NK-92 (cell line): Measurements from ENCODE around the gene PSMB3.

Experiments used
- DNase-seq: peaks from one replicate; lab custom pipeline; 2025; ENCODE audit not compliant: unreplicated experiment; lab: John Stamatoyannopoulos, UW

The PSMB3 gene

GRCh38 chr17:38794221-38794620 is 41.7 kb downstream of the PSMB3 start:
- DNase-seq = no peak

DNA sequence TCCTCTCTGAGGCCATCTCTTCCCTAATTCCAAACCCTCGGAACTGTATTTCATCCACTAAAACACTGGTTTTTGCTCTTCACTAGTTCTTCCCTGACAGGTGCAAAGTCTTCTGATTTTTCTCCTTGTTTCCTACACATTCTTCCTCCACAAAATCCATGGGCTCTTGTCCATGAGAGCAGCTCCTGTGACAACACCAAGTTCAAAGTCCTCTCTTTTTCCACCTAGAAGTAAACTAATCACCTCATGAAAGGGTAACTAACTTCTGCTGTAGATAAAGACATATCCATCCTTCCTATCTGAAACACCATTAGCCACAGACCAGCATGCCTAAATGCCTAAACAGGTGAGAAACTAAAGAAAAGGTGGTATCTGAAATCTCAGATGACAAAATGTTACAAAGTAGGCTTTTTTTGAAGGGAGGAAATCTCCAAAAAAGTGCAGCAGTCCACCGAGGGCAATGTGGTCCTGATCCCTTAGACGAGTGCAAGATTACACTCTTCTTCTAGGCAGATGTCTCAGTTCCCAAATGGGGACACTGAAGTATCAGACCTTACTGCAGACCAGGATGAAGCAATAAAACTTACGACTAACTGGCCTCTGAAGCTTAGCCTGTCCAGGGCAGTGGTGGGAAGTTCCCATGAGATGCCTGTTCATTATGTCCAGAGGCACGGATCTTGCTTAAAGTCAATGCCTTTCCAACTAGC is 44.1 kb downstream of the PSMB3 start:
- no peak for DNase-seq

DNA sequence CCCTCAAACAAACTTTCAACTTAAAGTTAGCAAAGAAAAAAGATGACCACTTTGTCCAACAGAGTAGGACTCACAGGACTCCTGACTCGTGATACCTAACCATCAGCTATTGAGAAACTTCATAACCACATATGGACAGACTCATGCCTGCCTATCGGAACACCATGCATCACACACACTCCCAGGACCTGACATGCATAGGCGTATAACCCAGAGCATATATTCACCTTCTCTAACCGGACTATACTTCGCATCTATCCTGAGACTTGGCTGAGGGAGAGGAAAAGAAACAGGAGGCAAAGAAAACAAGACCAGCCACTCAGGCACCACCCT is 44.6 kb downstream of the PSMB3 start:
- DNase-seq = no peak

DNA sequence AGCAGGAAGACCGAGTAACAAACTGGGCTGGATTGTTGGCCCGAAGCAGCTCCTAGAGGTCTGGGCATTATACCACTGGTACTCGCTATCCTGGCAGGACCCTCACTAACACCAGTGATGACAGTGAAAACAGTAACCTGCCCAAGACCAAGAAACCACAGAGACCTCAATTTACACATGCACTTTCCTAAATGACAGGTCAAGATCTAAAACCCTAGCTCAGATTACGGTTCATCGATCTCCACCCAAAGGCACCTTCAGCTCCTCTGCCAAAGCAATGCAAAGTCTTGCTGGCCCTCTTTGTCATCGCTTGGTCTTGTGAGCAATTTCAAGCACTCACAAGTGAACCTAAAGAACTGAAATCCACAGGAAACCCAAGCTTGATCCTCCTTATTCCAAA is 45.3 kb downstream of the PSMB3 start:
- no peak for DNase-seq

DNA sequence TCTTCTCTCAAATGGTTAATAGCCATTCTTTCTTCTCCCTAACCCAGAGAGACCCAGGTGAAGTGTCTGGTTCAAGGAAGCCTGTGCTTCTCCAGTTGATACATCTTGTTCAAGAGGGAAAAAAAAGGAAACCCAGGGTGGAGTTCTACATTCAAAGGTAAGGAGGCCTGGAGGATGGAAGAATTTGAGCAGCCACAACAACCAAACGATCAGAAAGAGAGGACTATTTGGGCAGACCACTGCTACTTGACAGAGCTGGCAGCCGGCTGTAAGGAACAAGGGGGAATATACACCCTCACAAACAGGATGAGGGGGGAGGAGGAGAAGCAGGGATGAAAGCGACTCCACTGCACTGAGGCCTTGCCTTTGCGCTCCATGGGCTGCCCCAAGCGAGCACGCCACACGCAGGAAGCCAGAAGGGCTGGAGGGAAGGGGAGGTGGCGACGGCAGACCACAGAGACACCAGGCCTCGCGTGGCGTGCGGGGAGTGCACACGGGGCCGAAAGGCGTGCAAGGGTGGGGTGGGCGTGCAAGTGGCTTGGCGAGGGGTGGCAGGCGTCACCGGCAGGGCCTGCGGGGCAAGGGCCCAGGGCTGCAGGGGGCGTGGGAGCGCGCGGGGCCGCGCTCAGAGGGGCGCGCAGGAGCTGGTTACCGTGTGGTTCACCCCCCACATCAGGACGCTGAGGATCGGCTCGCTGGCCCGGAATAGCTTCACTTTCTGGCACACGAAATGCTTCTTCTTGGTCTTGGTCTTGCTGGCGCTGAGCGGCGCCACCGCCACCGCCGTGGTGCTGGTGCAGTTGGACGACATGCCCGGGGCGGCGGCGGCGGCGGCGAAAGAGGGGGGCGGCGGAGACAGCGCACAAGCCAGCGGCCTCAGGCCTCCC is 46.3 kb downstream of the PSMB3 start:
- no peak for DNase-seq

GRCh38 chr17:38799501-38800236 is 47.1 kb downstream of the PSMB3 start, which contains the start of gene PIP4K2B:
TSS of gene PIP4K2B (minus strand) at chr17:38799556. CDS start at chr17:38799424, 132 bp downstream.
- DNase-seq = peak; percentile 25

GRCh38 chr17:38800237-38800760 is 47.8 kb downstream of the PSMB3 start:
- no peak for DNase-seq

DNA sequence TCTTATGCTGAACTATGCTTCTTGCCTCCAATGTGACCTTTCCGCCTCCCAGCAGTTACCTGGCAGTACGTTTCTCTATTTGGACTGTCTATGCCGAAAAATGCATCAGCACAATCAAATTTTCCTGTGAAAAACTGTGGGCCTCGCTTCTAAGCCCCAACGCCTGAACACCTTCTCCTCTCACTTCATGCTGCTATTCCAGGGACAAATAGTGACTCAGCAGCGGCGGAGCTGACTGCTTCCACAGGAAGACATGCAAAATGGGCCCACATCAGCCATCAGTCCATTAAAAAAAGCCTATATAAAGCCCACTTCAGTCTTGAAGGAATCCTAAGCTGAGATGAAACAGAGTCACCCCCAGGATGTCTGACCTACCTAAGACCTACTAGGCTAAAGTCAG is 57.3 kb downstream of the PSMB3 start:
- no peak for DNase-seq
